ENCODE results near the gene PRLR.

Gene PRLR

GRCh38 chr5:35203403-35203802, 26.9 kb downstream of the PRLR start:
- Histone ChIP-seq H3K27me3 (ENCODE audit: low read depth, low read length) (no peaks in the 10 kb centered on the region), H3K79me2 (ENCODE audit: low read length) (no peaks in the 10 kb centered on the region), H3K36me3 (replicated peaks; ENCODE audit: low read depth, low read length) (no peaks in the 10 kb centered on the region), H3K4me1 (ENCODE audit: low read length) (peaks cover 5% of the 10 kb centered on the region; the same call in 1 of the 2 replicates), H3K4me2 (ENCODE audit: low read length) (no peak overlapping the region), H3K9me3 (ENCODE audit: insufficient read depth, low read length) (no peaks in the 10 kb centered on the region), H3K9ac (ENCODE audit: low read length) (no peak overlapping the region), H2AFZ (ENCODE audit: low read depth, low read length) (no peak overlapping the region), H3K27ac (ENCODE audit: low read length) (no peak overlapping the region), H4K20me1 (ENCODE audit: insufficient read depth, low read length) (no peaks in the 10 kb centered on the region), H3K4me3 (ENCODE audit: low read length) (no peak overlapping the region)
- no peak for TF ChIP-seq EZH2phosphoT487 (IDR thresholded peaks at IDR 0.05; ENCODE audit: low read depth)
- TF ChIP-seq CTCF (IDR thresholded peaks at IDR 0.05; ENCODE audit: low read depth, low read length) = no peak

- no peak for TF ChIP-seq EZH2phosphoT487 (IDR thresholded peaks at IDR 0.05; ENCODE audit: low read depth)
- peak; percentile 68 for TF ChIP-seq CTCF (IDR thresholded peaks at IDR 0.05; ENCODE audit: low read depth, low read length)
- peak overlapping the region; percentile 81 for H3K4me2 ChIP-seq (ENCODE audit: low read length)
- H3K4me3 ChIP-seq (ENCODE audit: low read length) = peak overlapping the region; percentile 67
- H3K27me3 ChIP-seq (ENCODE audit: low read depth, low read length) = no peaks in the 10 kb centered on the region
- H2AFZ ChIP-seq (ENCODE audit: low read depth, low read length) = 0 out of 2 replicates have a peak overlapping the region, but pooled peaks have one; percentile 72
- no peak overlapping the region for H3K27ac ChIP-seq (ENCODE audit: low read length)
- no peaks in the 10 kb centered on the region for H3K36me3 ChIP-seq (replicated peaks; ENCODE audit: low read depth, low read length)
- H3K9ac ChIP-seq (ENCODE audit: low read length) = no peak overlapping the region
- no peaks in the 10 kb centered on the region for H3K9me3 ChIP-seq (ENCODE audit: insufficient read depth, low read length)
- H3K79me2 ChIP-seq (ENCODE audit: low read length) = no peaks in the 10 kb centered on the region
- H3K4me1 ChIP-seq (ENCODE audit: low read length) = peaks cover 6% of the 10 kb centered on the region; the same call in 1 of the 2 replicates
- no peaks in the 10 kb centered on the region for H4K20me1 ChIP-seq (ENCODE audit: insufficient read depth, low read length)
Observed at GRCh38 chr5:35202319-35203111, 27.8 kb downstream of the PRLR start.

- TF ChIP-seq CTCF (IDR thresholded peaks at IDR 0.05; ENCODE audit: low read depth, low read length) = no peak
- TF ChIP-seq EZH2phosphoT487 (IDR thresholded peaks at IDR 0.05; ENCODE audit: low read depth) = no peak
- Histone ChIP-seq H3K4me1 (ENCODE audit: low read length) (peaks cover 16% of the 10 kb centered on the region), H3K4me3 (ENCODE audit: low read length) (no peak overlapping the region), H4K20me1 (ENCODE audit: insufficient read depth, low read length) (no peaks in the 10 kb centered on the region), H3K27me3 (ENCODE audit: low read depth, low read length) (no peaks in the 10 kb centered on the region), H3K79me2 (ENCODE audit: low read length) (no peaks in the 10 kb centered on the region), H3K36me3 (replicated peaks; ENCODE audit: low read depth, low read length) (no peaks in the 10 kb centered on the region), H3K9me3 (ENCODE audit: insufficient read depth, low read length) (no peaks in the 10 kb centered on the region), H3K27ac (ENCODE audit: low read length) (no peak overlapping the region), H2AFZ (ENCODE audit: low read depth, low read length) (no peak overlapping the region), H3K9ac (ENCODE audit: low read length) (no peak overlapping the region), H3K4me2 (ENCODE audit: low read length) (no peak overlapping the region)
Observed at GRCh38 chr5:35201291-35201690, 29.0 kb downstream of the PRLR start.

GRCh38 chr5:35199886-35200285, 30.4 kb downstream of the PRLR start:
- no peak overlapping the region for H2AFZ ChIP-seq (ENCODE audit: low read depth, low read length)
- TF ChIP-seq CTCF (IDR thresholded peaks at IDR 0.05; ENCODE audit: low read depth, low read length) (no peak), EZH2phosphoT487 (IDR thresholded peaks at IDR 0.05; ENCODE audit: low read depth) (no peak)
- no peak overlapping the region for H3K27ac ChIP-seq (ENCODE audit: low read length)
- no peaks in the 10 kb centered on the region for H4K20me1 ChIP-seq (ENCODE audit: insufficient read depth, low read length)
- H3K4me2 ChIP-seq (ENCODE audit: low read length) = no peak overlapping the region
- no peaks in the 10 kb centered on the region for H3K36me3 ChIP-seq (replicated peaks; ENCODE audit: low read depth, low read length)
- no peaks in the 10 kb centered on the region for H3K27me3 ChIP-seq (ENCODE audit: low read depth, low read length)
- H3K79me2 ChIP-seq (ENCODE audit: low read length) = no peaks in the 10 kb centered on the region
- H3K9ac ChIP-seq (ENCODE audit: low read length) = no peak overlapping the region
- H3K9me3 ChIP-seq (ENCODE audit: insufficient read depth, low read length) = no peaks in the 10 kb centered on the region
- H3K4me1 ChIP-seq (ENCODE audit: low read length) = peaks cover 29% of the 10 kb centered on the region
- no peak overlapping the region for H3K4me3 ChIP-seq (ENCODE audit: low read length)

All from OCI-LY3 (cell line).